ENCODE measurements around the gene CKAP2L. TPM values are rescaled to one million over a fixed set of nuclear protein-coding genes. Genes with fewer than 3 reads are reported as not detected.

CKAP2L gene
- total RNA-seq, 1 donor from 2014 or later = 2.4 TPM

- DNase-seq = no peak
These were observed 26.6 kb upstream of the CKAP2L start for GRCh38 chr2:112791019-112791418.

- no peak for DNase-seq
These were observed 25.9 kb upstream of the CKAP2L start for GRCh38 chr2:112790305-112790704.

- no peak for DNase-seq
These were observed 24.8 kb upstream of the CKAP2L start for GRCh38 chr2:112789186-112789585.

GRCh38 chr2:112788653-112789052, 24.2 kb upstream of the CKAP2L start:
- no peak for DNase-seq

GRCh38 chr2:112787729-112788393, 23.5 kb upstream of the CKAP2L start:
- no peak for DNase-seq

GRCh38 chr2:112787294-112787693, 22.9 kb upstream of the CKAP2L start:
- DNase-seq = peak; percentile 88

- DNase-seq = peak; percentile 91
These were observed 20.1 kb upstream of the CKAP2L start, which contains the start of gene IL1A for GRCh38 chr2:112784199-112785189. TSS of gene IL1A (minus strand) at chr2:112784493. CDS start at chr2:112783770, 723 bp downstream.

GRCh38 chr2:112783187-112783714, 18.8 kb upstream of the CKAP2L start:
- DNase-seq = peak; percentile 84

- no peak for DNase-seq
These were observed 17.9 kb upstream of the CKAP2L start for GRCh38 chr2:112782234-112782799.

- DNase-seq = no peak
These were observed 15.2 kb upstream of the CKAP2L start for GRCh38 chr2:112779598-112779997.

- DNase-seq = no peak
These were observed 12.6 kb upstream of the CKAP2L start for GRCh38 chr2:112777036-112777435.

GRCh38 chr2:112776113-112776512, 11.7 kb upstream of the CKAP2L start:
- no peak for DNase-seq

GRCh38 chr2:112774536-112775285, 10.3 kb upstream of the CKAP2L start:
- no peak for DNase-seq

- no peak for DNase-seq
These were observed 9.1 kb upstream of the CKAP2L start for GRCh38 chr2:112773556-112773955.

- DNase-seq = no peak
These were observed 8.6 kb upstream of the CKAP2L start for GRCh38 chr2:112772911-112773475.

GRCh38 chr2:112772322-112772721, 7.9 kb upstream of the CKAP2L start:
- no peak for DNase-seq

- peak; percentile 34 for DNase-seq
These were observed 4.0 kb upstream of the CKAP2L start for GRCh38 chr2:112768432-112768831.

- DNase-seq = peak; percentile 54
These were observed 3.4 kb upstream of the CKAP2L start for GRCh38 chr2:112767693-112768330.

GRCh38 chr2:112765251-112765650, 842 bp upstream of the CKAP2L start:
- DNase-seq = no peak

GRCh38 chr2:112762276-112762675, 2.1 kb downstream of the CKAP2L start:
- DNase-seq = no peak

GRCh38 chr2:112760149-112760548, 4.3 kb downstream of the CKAP2L start:
- DNase-seq = no peak

Measured in dermis blood vessel endothelial cell (primary cell).